ENCODE results near the gene HIGD1A.
A peak's percentile ranks its signal among the peaks of the same experiment; 100 is the strongest.
"Not testable (repeated sequence)": the region's sequence is repeated elsewhere in the genome, so short reads cannot be mapped to it uniquely, and the experiment has no call there.

Gene HIGD1A

GRCh38 chr3:42829083-42829627 lies 24.9 kb upstream of the HIGD1A start:
- DNase-seq (ENCODE audit: low read depth in 2 of 2) = no peak

GRCh38 chr3:42827654-42828053 lies 23.4 kb upstream of the HIGD1A start:
- no peak for DNase-seq (ENCODE audit: low read depth in 2 of 2)

GRCh38 chr3:42827023-42827422 lies 22.7 kb upstream of the HIGD1A start:
- DNase-seq (ENCODE audit: low read depth in 2 of 2) = no peak

GRCh38 chr3:42826141-42826540 lies 21.9 kb upstream of the HIGD1A start:
- DNase-seq (ENCODE audit: low read depth in 2 of 2) = no peak

- DNase-seq (ENCODE audit: low read depth in 2 of 2) = no peak
Observed at GRCh38 chr3:42823351-42823750, 19.1 kb upstream of the HIGD1A start.

- no peak for DNase-seq (ENCODE audit: low read depth in 2 of 2)
Observed at GRCh38 chr3:42822828-42823227, 18.5 kb upstream of the HIGD1A start.

GRCh38 chr3:42820746-42821051 lies 16.4 kb upstream of the HIGD1A start:
- no peak for DNase-seq (ENCODE audit: low read depth in 2 of 2)

GRCh38 chr3:42819351-42819965 lies 15.2 kb upstream of the HIGD1A start:
- DNase-seq (ENCODE audit: low read depth in 2 of 2) = no peak

- no peak for DNase-seq (ENCODE audit: low read depth in 2 of 2)
Observed at GRCh38 chr3:42815826-42816225, 11.5 kb upstream of the HIGD1A start.

GRCh38 chr3:42814914-42815507 lies 10.7 kb upstream of the HIGD1A start:
- no peak for DNase-seq (ENCODE audit: low read depth in 2 of 2)

- DNase-seq (ENCODE audit: low read depth in 2 of 2) = no peak
Observed at GRCh38 chr3:42814246-42814645, 10.0 kb upstream of the HIGD1A start.

- not testable (repeated sequence) for DNase-seq (ENCODE audit: low read depth in 2 of 2)
Observed at GRCh38 chr3:42811118-42811883, 7.0 kb upstream of the HIGD1A start.

- DNase-seq (ENCODE audit: low read depth in 2 of 2) = not testable (repeated sequence)
Observed at GRCh38 chr3:42810706-42811105, 6.4 kb upstream of the HIGD1A start.

GRCh38 chr3:42809202-42809601 lies 4.9 kb upstream of the HIGD1A start, which contains the start of gene ACKR2:
Gene ACKR2, plus strand, starts transcription at chr3:42809445. Its CDS starts 55,058 bp downstream, at chr3:42864503.
- DNase-seq (ENCODE audit: low read depth in 2 of 2) = no peak

- DNase-seq (ENCODE audit: low read depth in 2 of 2) = no peak
Observed at GRCh38 chr3:42807929-42808328, 3.6 kb upstream of the HIGD1A start.

- no peak for DNase-seq (ENCODE audit: low read depth in 2 of 2)
Observed at GRCh38 chr3:42805141-42805821, 991 bp upstream of the HIGD1A start.

GRCh38 chr3:42804831-42805132 lies 492 bp upstream of the HIGD1A start:
- DNase-seq (ENCODE audit: low read depth in 2 of 2) = no peak

- peak in 1 of 2 donors; percentile 15 for DNase-seq (ENCODE audit: low read depth in 2 of 2)
Observed at GRCh38 chr3:42803414-42804105, 730 bp downstream of the HIGD1A start.

GRCh38 chr3:42802876-42803413 lies 1.3 kb downstream of the HIGD1A start:
- no peak for DNase-seq (ENCODE audit: low read depth in 2 of 2)

GRCh38 chr3:42801784-42802183 lies 2.5 kb downstream of the HIGD1A start:
- DNase-seq (ENCODE audit: low read depth in 2 of 2) = no peak

- no peak for DNase-seq (ENCODE audit: low read depth in 2 of 2)
Observed at GRCh38 chr3:42801048-42801620, 3.2 kb downstream of the HIGD1A start.
